Activated CD4-positive, alpha-beta T cell treated with anti-CD3 and anti-CD28 coated beads, Interleukin-2, amount 10 ng/mL, durations not matched to agents 7 days and 5 days (primary cell): ENCODE results near the gene TSPY1. TPM values are rescaled to one million over a fixed set of nuclear protein-coding genes. Genes with fewer than 3 reads are reported as not detected.
"Not testable (repeated sequence)": the region's sequence is repeated elsewhere in the genome, so short reads cannot be mapped to it uniquely, and the experiment has no call there.

ENCODE experiments used
- CTCF ChIA-PET: fragments of 350-600 bp; sonication (Branson Sonifier 250); formaldehyde crosslinking; loops from one replicate; lab custom pipeline; 2021; ENCODE audit warnings: antibody characterized with exemption; lab: Charles Lee
- POLR2A ChIA-PET: fragments of 350-600 bp; sonication (Branson Sonifier 250); formaldehyde crosslinking; loops from one replicate; lab custom pipeline; 2021; ENCODE audit warnings: antibody characterized with exemption; lab: Charles Lee
- DNase-seq: peaks from one replicate; pipeline ENCODE4 v3.0.0-alpha.2; 2020
- H3K27ac Mint-ChIP-seq: one replicate; pipeline ENCODE4 v1.8.0; 2021; ENCODE audit warnings: mild to moderate bottlenecking, moderate library complexity, mixed read lengths
- H3K27me3 Mint-ChIP-seq: one replicate; pipeline ENCODE4 v1.8.0; 2021; ENCODE audit warnings: mixed read lengths
- H3K36me3 Mint-ChIP-seq: one replicate; pipeline ENCODE4 v1.8.0; 2021; ENCODE audit warnings: low read depth, mixed read lengths
- H3K4me1 Mint-ChIP-seq: one replicate; pipeline ENCODE4 v1.8.0; 2021; ENCODE audit warnings: mixed read lengths
- H3K4me3 Mint-ChIP-seq: one replicate; pipeline ENCODE4 v1.8.0; 2021; ENCODE audit warnings: mild to moderate bottlenecking, moderate library complexity, mixed read lengths
- H3K9me3 Mint-ChIP-seq: one replicate; pipeline ENCODE4 v1.8.0; 2021; ENCODE audit warnings: mixed read lengths
- total RNA-seq, 2 experiments: library from RNA; stranded (reverse); gene quantifications; one replicate each; pipeline ENCODE4 v1.2.3, GENCODE V29; 2021

Gene TSPY1
- total RNA-seq: not detected

- H3K9me3 Mint-ChIP-seq: not testable (repeated sequence)
Measured at GRCh38 chrY:9466655-9467054, at the start of gene TSPY1. Gene TSPY1, plus strand, starts transcription at chrY:9466955. Its CDS starts 46 bp downstream, at chrY:9467001.

GRCh38 chrY:9486967-9487366, 20.2 kb downstream of the TSPY1 start, which contains the start of gene TSPY9:
Gene TSPY9, plus strand, starts transcription at chrY:9487267. Its CDS starts 46 bp downstream, at chrY:9487313.
- POLR2A ChIA-PET, H3K9me3 Mint-ChIP-seq, H3K4me1 Mint-ChIP-seq, CTCF ChIA-PET, H3K27me3 Mint-ChIP-seq, DNase-seq, H3K27ac Mint-ChIP-seq, H3K4me3 Mint-ChIP-seq, H3K36me3 Mint-ChIP-seq: not testable (repeated sequence)

More at GRCh38 chrY:9466655-9467054, at the start of gene TSPY1:
- H3K27ac Mint-ChIP-seq, H3K4me3 Mint-ChIP-seq, POLR2A ChIA-PET, H3K27me3 Mint-ChIP-seq, H3K36me3 Mint-ChIP-seq, DNase-seq, H3K4me1 Mint-ChIP-seq, CTCF ChIA-PET: not testable (repeated sequence)

GRCh38 chrY:9504396-9504795, 37.6 kb downstream of the TSPY1 start:
- H3K27me3 Mint-ChIP-seq, H3K9me3 Mint-ChIP-seq, H3K4me1 Mint-ChIP-seq, H3K27ac Mint-ChIP-seq, CTCF ChIA-PET, H3K36me3 Mint-ChIP-seq, DNase-seq, H3K4me3 Mint-ChIP-seq, POLR2A ChIA-PET: not testable (repeated sequence)

GRCh38 chrY:9516287-9516686, 49.5 kb downstream of the TSPY1 start:
- H3K9me3 Mint-ChIP-seq, H3K4me3 Mint-ChIP-seq, H3K4me1 Mint-ChIP-seq, H3K27ac Mint-ChIP-seq, DNase-seq, H3K36me3 Mint-ChIP-seq, H3K27me3 Mint-ChIP-seq, CTCF ChIA-PET, POLR2A ChIA-PET: not testable (repeated sequence)

Other genes with a start within 250 kb of the TSPY1 start
- not detected for gene TSPY4, start 129.5 kb upstream of the TSPY1 start, total RNA-seq
- gene TSPY8, start 109.2 kb upstream of the TSPY1 start, total RNA-seq: not detected
- not detected for gene TSPY3, start 68.5 kb upstream of the TSPY1 start, total RNA-seq
- gene TSPY9, start 20.3 kb downstream of the TSPY1 start, total RNA-seq: not detected
- gene TSPY10, start 60.9 kb downstream of the TSPY1 start, total RNA-seq: not detected